GM21576 (cell line): ENCODE results near the gene TPD52L2.

ENCODE experiments used
- ATAC-seq: cut with Tn5 transposase; IDR thresholded peaks from one replicate; pipeline ENCODE4 v1.9.1; 2021; ENCODE audit warnings: mild to moderate bottlenecking, moderate library complexity; ENCODE audit not compliant: unreplicated experiment

Gene TPD52L2

GRCh38 chr20:63930971-63931553 lies 66.0 kb downstream of the TPD52L2 start:
- no peak for ATAC-seq

GRCh38 chr20:63931735-63932134 lies 66.7 kb downstream of the TPD52L2 start:
- ATAC-seq: no peak

- ATAC-seq: no peak
These were observed 67.6 kb downstream of the TPD52L2 start for GRCh38 chr20:63932606-63933160.

- ATAC-seq: no peak
These were observed 68.6 kb downstream of the TPD52L2 start for GRCh38 chr20:63933646-63934045.

GRCh38 chr20:63934271-63935068 lies 69.4 kb downstream of the TPD52L2 start:
- ATAC-seq: no peak

GRCh38 chr20:63935447-63935846 lies 70.4 kb downstream of the TPD52L2 start:
- no peak for ATAC-seq

- no peak for ATAC-seq
These were observed 72.5 kb downstream of the TPD52L2 start for GRCh38 chr20:63937596-63937995.

GRCh38 chr20:63939061-63939935 lies 74.2 kb downstream of the TPD52L2 start:
- ATAC-seq: no peak

GRCh38 chr20:63940071-63940471 lies 75.0 kb downstream of the TPD52L2 start:
- ATAC-seq: no peak

- ATAC-seq: no peak
These were observed 75.6 kb downstream of the TPD52L2 start for GRCh38 chr20:63940472-63941266.
